ENCODE results near the gene CAMTA1. TPM values are rescaled to one million over a fixed set of nuclear protein-coding genes. Genes with fewer than 3 reads are reported as not detected.

CAMTA1 gene
- total and polyA plus RNA-seq, 9 of the 15 experiments (the other 6 are each of a cell fraction or from before 2014, with no cell fraction given): 43.9 to 161 (median 65.9) TPM

DNA sequence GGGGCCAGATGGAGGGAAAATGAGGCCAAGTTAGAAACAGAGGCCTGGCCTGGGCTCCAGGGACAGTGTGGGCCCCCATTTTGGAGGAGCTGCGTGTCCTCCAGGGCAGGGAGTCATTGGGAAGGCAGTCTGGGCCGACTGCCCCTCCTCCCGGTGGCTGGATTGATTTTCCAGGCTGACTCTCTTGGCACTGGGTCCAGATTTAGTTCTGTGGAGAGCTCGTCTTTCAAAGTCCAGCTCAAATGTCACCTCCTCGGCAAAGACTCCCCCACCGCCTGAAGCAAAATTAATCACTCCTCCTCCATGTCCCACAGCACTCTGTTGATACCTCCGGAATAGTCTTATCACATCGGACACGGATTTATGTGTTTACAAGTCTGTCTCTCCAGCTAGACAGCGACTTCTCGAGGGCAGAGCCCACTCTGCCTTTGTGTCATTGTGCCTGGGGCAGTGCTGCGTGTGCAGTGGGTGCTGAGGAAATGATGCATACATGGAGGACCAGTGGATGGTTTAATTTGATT lies 175.1 kb downstream of the CAMTA1 start (continued):
- no peak for TF ChIP-seq THRAP3 (IDR thresholded peaks at IDR 0.05; ENCODE audit: borderline replicate concordance)
- TF ChIP-seq ZNF316 (IDR thresholded peaks at IDR 0.05): no peak
- peak; percentile 77 for TF ChIP-seq MEIS2 (IDR thresholded peaks at IDR 0.05; ENCODE audit: partially characterized antibody)
- TF ChIP-seq ZNF282 (CRISPR knock-in tag; IDR thresholded peaks at IDR 0.05): no peak
- TF ChIP-seq KAT8 (IDR thresholded peaks at IDR 0.05; ENCODE audit: low read depth): no peak
- TF ChIP-seq, protein P1, sequence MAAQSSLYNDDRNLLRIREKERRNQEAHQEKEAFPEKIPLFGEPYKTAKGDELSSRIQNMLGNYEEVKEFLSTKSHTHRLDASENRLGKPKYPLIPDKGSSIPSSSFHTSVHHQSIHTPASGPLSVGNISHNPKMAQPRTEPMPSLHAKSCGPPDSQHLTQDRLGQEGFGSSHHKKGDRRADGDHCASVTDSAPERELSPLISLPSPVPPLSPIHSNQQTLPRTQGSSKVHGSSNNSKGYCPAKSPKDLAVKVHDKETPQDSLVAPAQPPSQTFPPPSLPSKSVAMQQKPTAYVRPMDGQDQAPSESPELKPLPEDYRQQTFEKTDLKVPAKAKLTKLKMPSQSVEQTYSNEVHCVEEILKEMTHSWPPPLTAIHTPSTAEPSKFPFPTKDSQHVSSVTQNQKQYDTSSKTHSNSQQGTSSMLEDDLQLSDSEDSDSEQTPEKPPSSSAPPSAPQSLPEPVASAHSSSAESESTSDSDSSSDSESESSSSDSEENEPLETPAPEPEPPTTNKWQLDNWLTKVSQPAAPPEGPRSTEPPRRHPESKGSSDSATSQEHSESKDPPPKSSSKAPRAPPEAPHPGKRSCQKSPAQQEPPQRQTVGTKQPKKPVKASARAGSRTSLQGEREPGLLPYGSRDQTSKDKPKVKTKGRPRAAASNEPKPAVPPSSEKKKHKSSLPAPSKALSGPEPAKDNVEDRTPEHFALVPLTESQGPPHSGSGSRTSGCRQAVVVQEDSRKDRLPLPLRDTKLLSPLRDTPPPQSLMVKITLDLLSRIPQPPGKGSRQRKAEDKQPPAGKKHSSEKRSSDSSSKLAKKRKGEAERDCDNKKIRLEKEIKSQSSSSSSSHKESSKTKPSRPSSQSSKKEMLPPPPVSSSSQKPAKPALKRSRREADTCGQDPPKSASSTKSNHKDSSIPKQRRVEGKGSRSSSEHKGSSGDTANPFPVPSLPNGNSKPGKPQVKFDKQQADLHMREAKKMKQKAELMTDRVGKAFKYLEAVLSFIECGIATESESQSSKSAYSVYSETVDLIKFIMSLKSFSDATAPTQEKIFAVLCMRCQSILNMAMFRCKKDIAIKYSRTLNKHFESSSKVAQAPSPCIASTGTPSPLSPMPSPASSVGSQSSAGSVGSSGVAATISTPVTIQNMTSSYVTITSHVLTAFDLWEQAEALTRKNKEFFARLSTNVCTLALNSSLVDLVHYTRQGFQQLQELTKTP (IDR thresholded peaks at IDR 0.05; ENCODE audit: low read depth in 1 of 2, partially characterized antibody in 2 of 2): no peak

DNA sequence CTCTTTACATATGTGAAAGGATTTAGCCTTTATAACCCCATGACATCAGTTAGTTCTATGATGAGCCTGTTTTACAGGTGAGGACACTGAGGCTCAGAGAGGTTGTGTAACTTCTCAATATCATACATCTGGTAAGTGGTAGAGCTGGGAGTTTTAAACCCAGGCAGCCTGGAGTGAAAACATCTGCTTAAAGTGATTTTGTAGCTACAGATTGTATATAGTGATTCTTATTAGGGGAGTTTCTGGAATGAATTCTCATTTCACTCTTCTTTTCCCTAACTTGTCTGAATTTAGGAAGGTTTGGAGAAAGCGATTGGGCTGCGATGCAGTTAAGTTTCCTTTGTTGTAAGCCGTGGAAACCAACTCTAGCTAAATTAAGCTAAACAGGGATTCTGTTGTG lies 175.6 kb downstream of the CAMTA1 start:
- FAIRE-seq: no peak
- TF ChIP-seq, protein P2, sequence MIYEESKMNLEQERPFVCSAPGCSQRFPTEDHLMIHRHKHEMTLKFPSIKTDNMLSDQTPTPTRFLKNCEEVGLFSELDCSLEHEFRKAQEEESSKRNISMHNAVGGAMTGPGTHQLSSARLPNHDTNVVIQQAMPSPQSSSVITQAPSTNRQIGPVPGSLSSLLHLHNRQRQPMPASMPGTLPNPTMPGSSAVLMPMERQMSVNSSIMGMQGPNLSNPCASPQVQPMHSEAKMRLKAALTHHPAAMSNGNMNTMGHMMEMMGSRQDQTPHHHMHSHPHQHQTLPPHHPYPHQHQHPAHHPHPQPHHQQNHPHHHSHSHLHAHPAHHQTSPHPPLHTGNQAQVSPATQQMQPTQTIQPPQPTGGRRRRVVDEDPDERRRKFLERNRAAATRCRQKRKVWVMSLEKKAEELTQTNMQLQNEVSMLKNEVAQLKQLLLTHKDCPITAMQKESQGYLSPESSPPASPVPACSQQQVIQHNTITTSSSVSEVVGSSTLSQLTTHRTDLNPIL (CRISPR knock-in tag; IDR thresholded peaks at IDR 0.05): 0 out of 2 replicates have a peak, but pooled peaks have one; percentile 10
- TF ChIP-seq, protein P3, sequence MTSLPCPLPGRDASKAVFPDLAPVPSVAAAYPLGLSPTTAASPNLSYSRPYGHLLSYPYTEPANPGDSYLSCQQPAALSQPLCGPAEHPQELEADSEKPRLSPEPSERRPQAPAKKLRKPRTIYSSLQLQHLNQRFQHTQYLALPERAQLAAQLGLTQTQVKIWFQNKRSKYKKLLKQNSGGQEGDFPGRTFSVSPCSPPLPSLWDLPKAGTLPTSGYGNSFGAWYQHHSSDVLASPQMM (CRISPR knock-in tag; IDR thresholded peaks at IDR 0.05): no peak
- in situ Hi-C loops (cut with MboI): no loop called here
- ChIA-PET CTCF (ENCODE audit: low intra/inter-chr PET ratio) (no interaction called here), POLR2A (interaction anchor here (0.6 to 1.7 kb wide), 3 partner anchors 21 to 545 kb away, joined by 3 to 5 read pairs (median 3); no protein-coding TSS in a partner anchor)
- no peak for DNase-seq (ENCODE audit: extremely low read depth in 1 of 4, low spot score in 3 of 4)
- no peak overlapping the region for H2AFZ ChIP-seq (ENCODE audit: low read depth, low read length)
- peaks cover 34 to 73% of the 10 kb centered on the region in 2 experiments for H3K27me3 ChIP-seq (ENCODE audit: control insufficient read depth in 2 of 2, insufficient read depth in 2 of 2, low read length in 2 of 2)
- no peak overlapping the region for H3K4me3 ChIP-seq
- intact Hi-C loops (cut with micrococcal nuclease): loop anchor here (5.0 kb wide), 1 partner anchor 219 kb away; no protein-coding TSS in a partner anchor
- H3K27ac ChIP-seq (ENCODE audit: extremely low read depth, low read depth, low read length): no peak overlapping the region
- 11% methylated on average over 3 of the region's 3 CpGs for WGBS (ENCODE audit: insufficient coverage, low coverage, missing lambda C conversion rate)
- no peak for ATAC-seq
- peaks cover 12% of the 10 kb centered on the region for H4K20me1 ChIP-seq (replicated peaks; ENCODE audit: control insufficient read depth, insufficient read depth, low read length)
- no peaks in the 10 kb centered on the region for H3K9me3 ChIP-seq (replicated peaks; ENCODE audit: control insufficient read depth, insufficient read depth, low read depth, low read length)
- H3K36me3 ChIP-seq (ENCODE audit: control insufficient read depth, insufficient read depth, low read length): no peaks in the 10 kb centered on the region
- no peaks in the 10 kb centered on the region for H3K9me1 ChIP-seq (ENCODE audit: control insufficient read depth, insufficient read depth, low read length)
- BruUV-seq (replicated peaks): no TSS peak
- no peaks in the 10 kb centered on the region for H3K79me2 ChIP-seq (ENCODE audit: control insufficient read depth, insufficient read depth, low read length)
- no peak overlapping the region for H3K4me2 ChIP-seq (ENCODE audit: insufficient read depth, low read length)
- no peak overlapping the region for H3K9ac ChIP-seq (ENCODE audit: insufficient read depth in 1 of 2, low read depth in 2 of 2, low read length in 2 of 2)
- H3K4me1 ChIP-seq (replicated peaks in 1 of 2; ENCODE audit: control insufficient read depth in 2 of 2, insufficient read depth in 2 of 2, low read length in 2 of 2): peaks cover 0 to 22% of the 10 kb centered on the region in 2 experiments; a peak in 4 of 5 replicates
